GM12873 (cell line): ENCODE data around the gene DDX4.

Source experiments
- CTCF ChIP-seq: IDR thresholded peaks from 2 replicates; pipeline ENCODE4 v1.5.1; 2012; ENCODE audit warnings: low read depth, mild to moderate bottlenecking, moderate library complexity, low read length, control low read depth; ENCODE audit not compliant: insufficient read depth; ENCODE audit errors: missing control alignments

Gene DDX4

GRCh38 chr5:55737793-55738192 lies at the start of gene DDX4:
DDX4 (plus strand) TSS chr5:55738061; CDS start chr5:55738964, 903 bp downstream.
- TF ChIP-seq CTCF: no peak

- peak; percentile 46 for TF ChIP-seq CTCF
Observed at GRCh38 chr5:55691265-55692105, 46.4 kb upstream of the DDX4 start.

GRCh38 chr5:55692106-55692417 lies 45.8 kb upstream of the DDX4 start:
- TF ChIP-seq CTCF: no peak

GRCh38 chr5:55692509-55692908 lies 45.4 kb upstream of the DDX4 start:
- no peak for TF ChIP-seq CTCF

DNA sequence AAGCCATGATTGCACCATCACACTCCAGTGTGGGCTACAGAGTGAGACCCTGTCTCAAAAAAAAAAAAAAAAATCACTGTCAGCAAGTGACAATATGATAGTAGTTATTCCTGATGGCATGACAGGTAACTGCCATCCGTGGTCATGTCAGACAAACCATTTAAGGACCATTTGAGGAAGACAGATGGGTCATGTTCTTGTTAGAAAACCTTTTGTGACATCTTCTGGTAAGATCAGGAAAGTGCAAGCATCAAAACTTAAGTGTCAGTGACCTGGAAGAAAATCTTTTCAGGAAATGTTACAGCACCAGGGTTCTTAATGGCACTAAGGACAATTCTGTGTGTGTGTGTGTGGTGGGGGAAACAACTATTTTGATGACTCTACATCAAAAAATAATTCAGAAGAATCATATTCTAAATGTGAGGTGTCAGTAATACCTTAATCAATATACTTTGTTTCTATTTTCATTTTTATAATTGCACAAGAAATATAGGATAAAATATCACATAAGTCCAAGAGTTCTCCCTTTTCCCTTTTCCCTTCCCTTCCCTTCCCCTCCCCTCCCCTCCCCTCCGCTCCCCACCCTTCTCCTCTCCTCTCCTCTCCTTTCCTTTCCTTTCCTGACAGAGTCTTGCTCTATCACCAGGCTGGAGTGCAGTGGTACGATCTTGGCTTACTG lies 43.6 kb upstream of the DDX4 start:
- TF ChIP-seq CTCF: peak; percentile 55

- no peak for TF ChIP-seq CTCF
Observed at GRCh38 chr5:55699041-55699688, 38.7 kb upstream of the DDX4 start.

- TF ChIP-seq CTCF: no peak
Observed at GRCh38 chr5:55700745-55701144, 37.1 kb upstream of the DDX4 start.
